Activated CD4-positive, CD25-positive, alpha-beta regulatory T cell treated with anti-CD3 and anti-CD28 coated beads, Interleukin-2, amount 50 U/mL, for 72 hours (primary cell): ENCODE data around the gene SNX9.

ENCODE experiments used
- DNase-seq: peaks from one replicate; pipeline ENCODE4 v3.0.0; 2021

SNX9 gene

GRCh38 chr6:157983406-157984119, 160.5 kb downstream of the SNX9 start:
- DNase-seq, result no peak

DNA sequence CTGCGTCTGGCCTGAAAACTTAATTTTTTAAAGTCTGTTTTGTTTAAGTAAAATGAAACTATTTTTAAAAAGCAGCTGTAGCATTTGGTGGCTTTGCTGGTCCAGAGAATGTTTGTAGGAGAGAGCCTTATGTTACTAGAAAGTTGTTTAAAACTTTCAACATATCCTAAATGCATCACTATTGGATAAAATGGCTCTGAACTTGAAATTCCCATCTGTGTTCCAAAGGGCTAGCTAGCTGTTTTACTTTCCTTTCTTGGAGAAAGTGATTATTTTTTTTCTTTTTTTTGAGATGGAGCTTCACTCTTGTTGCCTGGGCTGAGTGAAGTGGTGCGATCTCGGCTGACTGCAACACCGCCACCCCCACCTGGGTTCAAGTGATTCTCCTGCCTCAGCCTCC, 161.1 kb downstream of the SNX9 start:
- DNase-seq, result no peak

GRCh38 chr6:157984686-157985225, 161.7 kb downstream of the SNX9 start:
- no peak for DNase-seq

- DNase-seq, result no peak
These were observed 162.5 kb downstream of the SNX9 start for GRCh38 chr6:157985378-157986155.

DNA sequence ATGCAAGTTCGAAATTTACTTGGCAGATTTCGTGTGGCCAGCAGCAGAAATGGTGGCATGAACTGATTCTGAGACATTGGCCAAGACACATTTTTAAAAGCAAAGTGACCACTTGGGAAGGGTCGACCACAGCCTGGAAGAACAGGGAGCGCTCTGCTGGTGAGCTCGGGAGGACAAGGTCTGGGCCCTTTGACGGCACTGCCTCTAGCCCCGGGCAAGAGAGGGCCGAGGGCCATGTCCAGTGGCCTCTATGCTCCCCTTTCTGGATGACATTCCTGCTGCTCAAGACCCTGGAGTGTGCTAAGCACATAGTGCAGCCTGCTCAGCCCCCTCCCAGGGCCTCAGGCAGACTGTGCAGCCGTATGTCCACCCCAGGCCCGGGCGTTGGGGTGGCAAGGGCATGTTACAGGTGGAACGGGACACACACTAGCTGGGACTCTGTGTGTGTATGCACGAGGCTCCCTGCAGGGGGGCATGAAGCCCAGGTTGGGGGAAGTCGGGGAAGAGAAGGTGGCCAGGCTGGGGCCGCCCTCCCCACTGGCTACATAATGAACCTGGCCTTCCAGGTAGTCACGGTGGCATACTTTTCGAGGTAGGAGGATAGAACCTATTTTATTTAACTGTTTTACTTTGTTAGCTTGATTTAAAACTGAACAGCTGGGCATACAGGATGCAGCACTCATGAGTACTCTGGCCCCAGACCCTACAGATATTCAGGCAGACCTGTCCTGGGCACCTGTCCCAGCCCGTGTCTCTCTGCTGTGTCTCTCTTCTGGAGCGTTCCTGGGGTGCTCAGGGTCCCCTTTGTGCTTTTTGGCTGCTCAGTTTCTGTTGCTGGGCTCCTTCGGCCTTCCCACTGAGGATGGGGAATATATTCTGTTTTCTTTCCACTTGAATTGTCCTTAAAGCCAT, 165.0 kb downstream of the SNX9 start:
- no peak for DNase-seq

GRCh38 chr6:157988700-157989063, 165.6 kb downstream of the SNX9 start:
- no peak for DNase-seq

DNA sequence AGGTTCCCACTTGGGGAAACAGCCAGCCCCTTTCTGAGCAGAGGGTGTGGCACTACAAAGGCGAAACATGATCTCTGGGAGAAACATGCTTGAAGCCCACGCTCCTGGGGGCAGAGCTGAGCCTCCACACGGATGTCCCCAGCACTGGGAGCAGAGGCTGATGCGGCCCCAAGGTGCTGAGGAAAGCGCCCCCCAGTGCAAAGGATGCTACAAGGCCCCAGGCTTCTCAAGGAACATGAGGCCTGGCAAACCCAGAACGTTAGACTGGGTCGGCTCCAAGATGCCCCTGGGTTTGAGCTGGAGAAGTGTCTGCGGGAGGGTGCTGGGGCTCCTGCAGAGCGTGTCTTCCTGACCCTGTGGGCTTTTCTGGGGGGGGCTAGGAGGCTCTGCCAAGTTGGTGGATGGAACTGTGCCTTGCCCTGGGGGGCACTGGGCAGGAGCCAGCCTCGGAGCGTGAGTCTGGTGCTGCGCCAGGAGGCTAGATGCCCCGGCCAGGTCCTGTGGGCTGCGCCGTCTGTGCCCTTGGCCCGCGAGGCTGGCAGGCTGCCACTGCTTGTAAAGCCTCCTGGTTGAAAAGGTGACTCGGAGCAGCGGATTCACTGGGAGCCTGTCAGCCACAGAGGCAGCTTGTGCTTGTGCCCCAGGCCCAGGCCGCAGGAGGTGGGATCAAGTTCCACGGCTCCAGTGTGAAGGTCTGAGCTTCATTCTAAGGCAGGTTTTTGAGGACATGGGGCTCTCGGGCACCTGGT, 166.7 kb downstream of the SNX9 start:
- no peak for DNase-seq

DNA sequence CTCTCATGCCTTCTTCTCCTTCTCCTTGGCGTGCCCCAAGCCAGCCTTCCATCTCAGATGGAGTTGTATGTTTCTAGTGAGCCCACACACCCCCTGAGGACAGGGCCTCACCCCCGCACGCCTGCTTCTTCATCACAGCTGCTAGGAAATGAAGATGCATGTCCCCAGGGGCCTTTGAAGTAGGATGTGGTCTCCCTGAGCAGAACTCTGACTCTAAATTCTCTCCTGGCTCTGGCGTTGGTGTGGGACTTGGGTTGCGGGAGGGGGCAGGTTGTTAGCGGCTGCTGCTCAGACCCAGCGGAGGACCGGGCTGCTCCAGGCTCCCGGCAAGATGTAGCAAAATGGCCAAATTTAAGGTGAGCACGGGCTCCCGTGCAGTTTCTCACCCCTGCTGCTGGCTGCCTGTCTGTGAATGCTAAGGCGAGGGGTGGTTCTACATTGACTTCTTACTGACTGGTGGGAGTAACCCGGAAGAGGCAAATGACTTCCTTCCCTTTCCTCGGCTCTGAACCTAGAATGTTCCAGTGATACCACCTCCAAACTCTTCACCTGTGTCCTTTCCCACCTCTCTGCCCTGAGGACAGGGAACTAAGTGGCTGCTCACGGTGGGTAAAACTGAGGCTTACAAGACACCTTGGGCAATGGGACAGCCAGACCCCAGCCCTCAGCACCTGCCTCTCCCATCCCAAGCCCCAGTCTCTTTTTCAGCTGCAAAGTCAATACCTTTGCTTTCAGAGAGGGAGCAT, 167.4 kb downstream of the SNX9 start:
- no peak for DNase-seq

GRCh38 chr6:157991067-157991432, 168.0 kb downstream of the SNX9 start:
- DNase-seq, result no peak

- DNase-seq, result no peak
These were observed 170.0 kb downstream of the SNX9 start for GRCh38 chr6:157993076-157993475.

DNA sequence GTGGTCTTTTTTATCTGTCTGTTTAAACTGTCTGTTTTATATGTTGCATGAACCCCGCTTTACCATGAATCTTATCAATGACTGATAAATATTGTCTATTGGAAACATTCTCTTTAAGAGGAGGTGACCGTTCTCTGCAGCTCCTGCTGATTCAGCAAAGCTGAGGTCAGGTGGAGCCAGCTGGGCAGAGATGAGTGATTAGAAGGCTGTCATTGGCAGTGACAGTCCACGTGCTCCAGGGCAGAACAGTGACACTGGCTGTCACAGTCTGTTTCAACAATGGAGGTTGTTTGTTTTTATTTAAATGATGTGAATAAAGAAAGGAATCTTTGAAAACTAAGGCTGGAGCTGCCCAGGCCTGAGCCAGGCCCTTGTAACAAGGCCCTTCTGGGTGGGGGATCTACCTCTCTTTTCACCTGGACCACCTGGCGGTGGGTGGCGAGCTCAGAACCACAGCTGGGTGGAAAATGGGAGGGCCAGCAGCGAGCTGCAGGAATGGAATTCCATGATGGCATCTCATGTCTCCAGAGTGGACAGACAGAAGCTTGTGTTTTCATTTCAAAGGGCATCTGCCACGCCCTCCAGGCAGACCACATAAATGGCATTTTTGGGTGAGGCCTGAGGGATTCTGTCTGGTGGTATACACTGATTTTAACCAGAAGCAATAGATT, 171.2 kb downstream of the SNX9 start:
- no peak for DNase-seq
